OCI-LY3 (cell line): Measurements from ENCODE around the gene VIL1.

Source experiments
- H2AFZ ChIP-seq: fragments of 200-600, 300-600 bp; shearing (Covaris generic); 2 replicates; pipeline ENCODE4 v1.6.0; 2014; ENCODE audit warnings: antibody characterized with exemption, low read depth, low read length
- H3K27ac ChIP-seq: fragments of 200-600, 300-600 bp; sonication (generic); 2 replicates; pipeline ENCODE4 v1.5.1; 2014; ENCODE audit warnings: mild to moderate bottlenecking, low read length, moderate library complexity, mixed read lengths
- H3K27me3 ChIP-seq: fragments of 200-600, 300-600 bp; sonication (generic); 2 replicates; pipeline ENCODE4 v1.6.1; 2014; ENCODE audit warnings: low read depth, low read length, mixed read lengths
- H3K36me3 ChIP-seq: fragments of 200-600, 300-600 bp; sonication (generic); replicated peaks from 2 replicates; pipeline ENCODE3; 2014; ENCODE audit warnings: low read depth, low read length, mixed read lengths
- H3K4me1 ChIP-seq: fragments of 300-600, 200-600 bp; sonication (generic); 2 replicates; pipeline ENCODE4 v1.6.1; 2014; ENCODE audit warnings: low read length, mixed read lengths
- H3K4me2 ChIP-seq: fragments of 200-600, 300-600 bp; sonication (generic); 2 replicates; pipeline ENCODE4 v1.6.1; 2014; ENCODE audit warnings: low read length, mixed read lengths
- H3K4me3 ChIP-seq: fragments of 300-600, 200-600 bp; sonication (generic); 2 replicates; pipeline ENCODE4 v1.5.1; 2014; ENCODE audit warnings: antibody characterized with exemption, mild to moderate bottlenecking, low read length, moderate library complexity
- H3K79me2 ChIP-seq: fragments of 300-600, 200-600 bp; shearing (Covaris generic); 2 replicates; pipeline ENCODE4 v1.6.1; 2014; ENCODE audit warnings: mild to moderate bottlenecking, low read length, mixed read lengths
- H3K9ac ChIP-seq: fragments of 300-600, 200-600 bp; shearing (Covaris generic); 2 replicates; pipeline ENCODE4 v1.6.0; 2014; ENCODE audit warnings: mild to moderate bottlenecking, low read length, moderate library complexity
- H3K9me3 ChIP-seq: fragments of 200-600, 300-600 bp; shearing (Covaris generic); 2 replicates; pipeline ENCODE4 v1.6.1; 2014; ENCODE audit warnings: low read length, mixed read lengths; ENCODE audit not compliant: insufficient read depth
- H4K20me1 ChIP-seq: fragments of 200-600, 300-600 bp; sonication (generic); 2 replicates; pipeline ENCODE4 v1.6.1; 2016; ENCODE audit warnings: low read length, mixed read lengths; ENCODE audit not compliant: insufficient read depth
- CTCF ChIP-seq: fragments of 200-600, 300-600 bp; sonication (generic); IDR thresholded peaks from 2 replicates; pipeline ENCODE4 v1.5.1; 2014; ENCODE audit warnings: antibody characterized with exemption, low read length, low read depth
- EZH2phosphoT487 ChIP-seq: fragments of 200-600 bp; shearing (Covaris generic); IDR thresholded peaks from 2 replicates; pipeline ENCODE4 v1.6.1; 2018; ENCODE audit warnings: antibody characterized with exemption, mixed run types, low read depth

The VIL1 gene

GRCh38 chr2:218418321-218418716 is 604 bp upstream of the VIL1 start:
- no peaks in the 10 kb centered on the region for H3K9me3 ChIP-seq
- H3K4me1 ChIP-seq = no peaks in the 10 kb centered on the region
- H3K4me3 ChIP-seq = no peak overlapping the region
- no peak overlapping the region for H3K27ac ChIP-seq
- H3K4me2 ChIP-seq = no peak overlapping the region
- H3K79me2 ChIP-seq = no peaks in the 10 kb centered on the region
- no peak overlapping the region for H2AFZ ChIP-seq
- H3K27me3 ChIP-seq = no peaks in the 10 kb centered on the region
- H3K9ac ChIP-seq = no peak overlapping the region
- no peaks in the 10 kb centered on the region for H3K36me3 ChIP-seq
- H4K20me1 ChIP-seq = no peaks in the 10 kb centered on the region
- TF ChIP-seq CTCF (no peak), EZH2phosphoT487 (no peak)

GRCh38 chr2:218419630-218420216 is 800 bp downstream of the VIL1 start:
- Histone ChIP-seq H3K27ac (no peak overlapping the region), H3K79me2 (no peaks in the 10 kb centered on the region), H3K4me3 (no peak overlapping the region), H3K4me1 (no peaks in the 10 kb centered on the region), H2AFZ (no peak overlapping the region), H3K9me3 (no peaks in the 10 kb centered on the region), H3K9ac (no peak overlapping the region), H3K36me3 (no peaks in the 10 kb centered on the region), H4K20me1 (no peaks in the 10 kb centered on the region), H3K27me3 (no peaks in the 10 kb centered on the region), H3K4me2 (no peak overlapping the region)
- TF ChIP-seq EZH2phosphoT487 = no peak
- TF ChIP-seq CTCF = no peak

DNA sequence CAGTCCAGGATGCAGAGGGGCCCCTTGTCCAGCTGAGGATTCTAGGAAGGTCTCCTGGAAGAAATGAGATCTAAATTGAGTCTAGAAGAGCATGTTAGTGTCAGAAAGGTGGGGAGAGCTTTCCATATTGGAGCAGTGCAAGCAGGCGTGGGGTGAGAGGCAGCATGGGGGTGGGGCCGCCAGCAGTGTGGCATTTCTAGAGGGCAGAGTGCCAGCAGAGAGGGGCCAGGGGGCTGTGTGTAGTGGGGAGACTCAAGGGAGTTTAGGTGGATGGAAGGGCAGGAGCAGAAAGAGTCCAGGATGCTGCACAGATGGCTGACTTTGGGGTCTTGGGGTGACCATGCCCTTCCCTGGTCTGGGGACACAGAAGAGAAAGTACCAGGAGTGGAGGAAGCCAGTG is 2.1 kb downstream of the VIL1 start:
- H3K4me3 ChIP-seq = no peak overlapping the region
- no peak overlapping the region for H3K27ac ChIP-seq
- TF ChIP-seq EZH2phosphoT487 (no peak), CTCF (no peak)
- no peaks in the 10 kb centered on the region for H3K79me2 ChIP-seq
- no peaks in the 10 kb centered on the region for H3K36me3 ChIP-seq
- no peaks in the 10 kb centered on the region for H3K27me3 ChIP-seq
- no peaks in the 10 kb centered on the region for H3K9me3 ChIP-seq
- H3K4me1 ChIP-seq = no peaks in the 10 kb centered on the region
- no peaks in the 10 kb centered on the region for H4K20me1 ChIP-seq
- no peak overlapping the region for H2AFZ ChIP-seq
- H3K9ac ChIP-seq = no peak overlapping the region
- no peak overlapping the region for H3K4me2 ChIP-seq

GRCh38 chr2:218422403-218423086 is 3.6 kb downstream of the VIL1 start:
- no peaks in the 10 kb centered on the region for H3K36me3 ChIP-seq
- no peaks in the 10 kb centered on the region for H3K9me3 ChIP-seq
- TF ChIP-seq CTCF (no peak), EZH2phosphoT487 (no peak)
- H3K79me2 ChIP-seq = no peaks in the 10 kb centered on the region
- H2AFZ ChIP-seq = no peak overlapping the region
- no peaks in the 10 kb centered on the region for H3K4me1 ChIP-seq
- H3K9ac ChIP-seq = no peak overlapping the region
- no peak overlapping the region for H3K4me3 ChIP-seq
- H3K27ac ChIP-seq = no peak overlapping the region
- no peak overlapping the region for H3K4me2 ChIP-seq
- no peaks in the 10 kb centered on the region for H3K27me3 ChIP-seq
- H4K20me1 ChIP-seq = no peaks in the 10 kb centered on the region
